ENCODE results near the gene EIF3I. TPM values are rescaled to one million over a fixed set of nuclear protein-coding genes. Genes with fewer than 3 reads are reported as not detected.

EIF3I gene
- total RNA-seq, 2 experiments from 2014 or later, result 328 to 335 TPM

GRCh38 chr1:32247452-32247851, 25.2 kb downstream of the EIF3I start:
- Mint-ChIP-seq H3K4me1 (ENCODE audit: low read depth) (peaks cover 43% of the 10 kb centered on the region), H3K9me3 (no peaks in the 10 kb centered on the region), H3K4me3 (peak overlapping the region; percentile 50), H3K27ac (peak overlapping the region; percentile 95), H3K27me3 (no peaks in the 10 kb centered on the region), H3K36me3 (ENCODE audit: low read depth) (peaks cover 16% of the 10 kb centered on the region)
- no peak for TF ChIP-seq CTCF (IDR thresholded peaks at IDR 0.05)
- CTCF ChIA-PET, result interaction anchor here (1.1 to 7.4 kb wide), 22 partner anchors 8 to 164 kb away, joined by 3 to 56 read pairs (median 6); partner anchors contain the start of genes CCDC28B, HDAC1 and IQCC
- ATAC-seq, result no peak
- DNase-seq, result no peak
- POLR2A ChIA-PET, result interaction anchor here (0.7 to 9.1 kb wide), 8 partner anchors 13 to 112 kb away, joined by 3 to 93 read pairs (median 6); partner anchors contain the start of gene MARCKSL1
- intact Hi-C loops (cut with micrococcal nuclease), result no loop called here

- peaks cover 41% of the 10 kb centered on the region for H3K4me1 Mint-ChIP-seq (ENCODE audit: low read depth)
- no peaks in the 10 kb centered on the region for H3K9me3 Mint-ChIP-seq
- H3K27me3 Mint-ChIP-seq, result no peaks in the 10 kb centered on the region
- TF ChIP-seq CTCF (IDR thresholded peaks at IDR 0.05), result peak; percentile 96
- H3K27ac Mint-ChIP-seq, result peak overlapping the region; percentile 99
- H3K36me3 Mint-ChIP-seq (ENCODE audit: low read depth), result peaks cover 24% of the 10 kb centered on the region
- intact Hi-C loops (cut with micrococcal nuclease), result no loop called here
- DNase-seq, result peak; percentile 92
- ATAC-seq, result peak; percentile 21
- POLR2A ChIA-PET, result interaction anchor here (0.6 to 9.1 kb wide), 15 partner anchors 8 to 112 kb away, joined by 3 to 93 read pairs (median 8); partner anchors contain the start of genes HDAC1, MARCKSL1 and TXLNA
- peak overlapping the region; percentile 50 for H3K4me3 Mint-ChIP-seq
- CTCF ChIA-PET, result interaction anchor here (0.6 to 7.4 kb wide), 45 partner anchors 8 to 175 kb away, joined by 3 to 56 read pairs (median 4); partner anchors contain the start of genes CCDC28B, DCDC2B, HDAC1 and IQCC
Measured at GRCh38 chr1:32247983-32248889, 26.0 kb downstream of the EIF3I start.

- Mint-ChIP-seq H3K36me3 (ENCODE audit: low read depth) (peaks cover 36% of the 10 kb centered on the region), H3K27ac (peak overlapping the region; percentile 99), H3K4me3 (peak overlapping the region; percentile 100), H3K9me3 (no peaks in the 10 kb centered on the region), H3K4me1 (ENCODE audit: low read depth) (peaks cover 48% of the 10 kb centered on the region), H3K27me3 (no peaks in the 10 kb centered on the region)
- DNase-seq (peak; percentile 94), ATAC-seq (peak; percentile 70)
- TF ChIP-seq CTCF (IDR thresholded peaks at IDR 0.05), result no peak
- POLR2A ChIA-PET, result interaction anchor here (0.6 to 9.1 kb wide), 32 partner anchors 9 to 316 kb away, joined by 3 to 93 read pairs (median 5); partner anchors contain the start of genes BSDC1, CCDC28B, HDAC1 and MARCKSL1
- CTCF ChIA-PET, result interaction anchor here (1.2 to 7.4 kb wide), 12 partner anchors 7 to 139 kb away, joined by 3 to 56 read pairs (median 8); partner anchors contain the start of genes HDAC1, MARCKSL1 and TXLNA
- intact Hi-C loops (cut with micrococcal nuclease), result no loop called here
Measured at GRCh38 chr1:32249831-32250525, 27.8 kb downstream of the EIF3I start.

GRCh38 chr1:32250893-32251716, 28.9 kb downstream of the EIF3I start, which contains the start of gene LCK:
LCK (plus strand) TSS chr1:32251265; CDS start chr1:32274330, 23,065 bp downstream.
- intact Hi-C loops (cut with micrococcal nuclease), result no loop called here
- peaks cover 42% of the 10 kb centered on the region for H3K36me3 Mint-ChIP-seq (ENCODE audit: low read depth)
- H3K27ac Mint-ChIP-seq, result peak within 1 kb of the TSS; percentile 99
- H3K9me3 Mint-ChIP-seq, result no peaks in the 10 kb centered on the region
- DNase-seq (peak; percentile 91), ATAC-seq (peak; percentile 40)
- POLR2A ChIA-PET, result interaction anchor here (0.6 to 9.1 kb wide), 29 partner anchors 10 to 837 kb away, joined by 3 to 93 read pairs (median 5); partner anchors contain the start of genes BSDC1, CCDC28B, HDAC1 and MARCKSL1
- H3K4me1 Mint-ChIP-seq (ENCODE audit: low read depth), result peaks cover 53% of the 10 kb centered on the region
- CTCF ChIA-PET, result interaction anchor here (0.6 to 7.4 kb wide), 12 partner anchors 8 to 121 kb away, joined by 3 to 56 read pairs (median 4); partner anchors contain the start of genes HDAC1 and MARCKSL1
- TF ChIP-seq CTCF (IDR thresholded peaks at IDR 0.05), result no peak
- no peaks in the 10 kb centered on the region for H3K27me3 Mint-ChIP-seq
- peak within 1 kb of the TSS; percentile 100 for H3K4me3 Mint-ChIP-seq

All from activated CD8-positive, alpha-beta T cell treated with anti-CD3 and anti-CD28 coated beads for 36 hours (primary cell).